MM.1S (cell line): ENCODE results near the gene KDM4B.

Source experiments
- DNase-seq: peaks from one replicate; pipeline ENCODE4 v3.0.0-alpha.2; 2015
- H2AFZ ChIP-seq: fragments of 300-600 bp; sonication (generic); 2 replicates; pipeline ENCODE4 v1.6.0; 2016; ENCODE audit warnings: antibody characterized with exemption, low read length
- H3F3A ChIP-seq: fragments of 300-600 bp; sonication (generic); 2 replicates; pipeline ENCODE4 v1.6.1; 2016; ENCODE audit warnings: mild to moderate bottlenecking, antibody characterized with exemption, low read length, moderate library complexity, mixed read lengths; ENCODE audit not compliant: insufficient read depth
- H3K27ac ChIP-seq: fragments of 300-600 bp; sonication (generic); 2 replicates; pipeline ENCODE4 v1.5.1; 2016; ENCODE audit warnings: mild to moderate bottlenecking, low read length
- H3K27me3 ChIP-seq: fragments of 300-600 bp; sonication (generic); replicated peaks from 2 replicates; pipeline ENCODE4 v1.6.0; 2016; ENCODE audit warnings: low read length; ENCODE audit not compliant: insufficient read depth
- H3K36me3 ChIP-seq: fragments of 300-600 bp; sonication (generic); replicated peaks from 2 replicates; pipeline ENCODE4 v1.6.1; 2016; ENCODE audit warnings: mild to moderate bottlenecking, low read length, mixed read lengths; ENCODE audit not compliant: insufficient read depth
- H3K4me1 ChIP-seq: fragments of 300-600 bp; sonication (generic); 2 replicates; pipeline ENCODE4 v1.6.1; 2016; ENCODE audit warnings: low read length, mixed read lengths
- H3K4me2 ChIP-seq: fragments of 300-600 bp; sonication (generic); 2 replicates; pipeline ENCODE4 v1.6.0; 2016; ENCODE audit warnings: low read depth, low read length
- H3K4me3 ChIP-seq: fragments of 300-600 bp; sonication (generic); 2 replicates; pipeline ENCODE4 v1.5.1; 2016; ENCODE audit warnings: low read length, mixed read lengths
- H3K79me2 ChIP-seq: fragments of 300-600 bp; sonication (generic); 2 replicates; pipeline ENCODE4 v1.6.1; 2016; ENCODE audit warnings: mixed run types, low read length, mixed read lengths
- H3K9ac ChIP-seq: fragments of 300-600 bp; sonication (generic); 2 replicates; pipeline ENCODE4 v1.6.1; 2016; ENCODE audit warnings: low read length, mixed read lengths
- H3K9me2 ChIP-seq: fragments of 300-600 bp; sonication (generic); replicated peaks from 2 replicates; pipeline ENCODE4 v1.6.1; 2016; ENCODE audit warnings: mild to moderate bottlenecking, low read length, mixed read lengths; ENCODE audit not compliant: insufficient read depth
- H3K9me3 ChIP-seq: fragments of 300-600 bp; sonication (generic); replicated peaks from 2 replicates; pipeline ENCODE4 v1.6.1; 2016; ENCODE audit warnings: mild to moderate bottlenecking, low read length, mixed read lengths; ENCODE audit not compliant: insufficient read depth
- H4K20me1 ChIP-seq: fragments of 300-600 bp; sonication (generic); 2 replicates; pipeline ENCODE4 v1.6.1; 2016; ENCODE audit warnings: mild to moderate bottlenecking, low read length, moderate library complexity, mixed read lengths; ENCODE audit not compliant: insufficient read depth
- EZH2 ChIP-seq: fragments of 300-600 bp; sonication (generic); optimal IDR thresholded peaks from 2 replicates; pipeline ENCODE3; 2017; ENCODE audit warnings: low read depth, mild to moderate bottlenecking, antibody characterized with exemption, low read length, mixed read lengths
- EZH2phosphoT487 ChIP-seq: fragments of 300-600 bp; sonication (generic); IDR thresholded peaks from 2 replicates; pipeline ENCODE4 v1.6.1; 2018; ENCODE audit warnings: antibody characterized with exemption, low read length
- TF ChIP-seq, protein P1 (sequence below): fragments of 300-600 bp; sonication (generic); IDR thresholded peaks from 2 replicates; pipeline ENCODE4 v1.5.1; 2016; ENCODE audit warnings: antibody characterized with exemption, low read length, mixed read lengths

Gene KDM4B

DNA sequence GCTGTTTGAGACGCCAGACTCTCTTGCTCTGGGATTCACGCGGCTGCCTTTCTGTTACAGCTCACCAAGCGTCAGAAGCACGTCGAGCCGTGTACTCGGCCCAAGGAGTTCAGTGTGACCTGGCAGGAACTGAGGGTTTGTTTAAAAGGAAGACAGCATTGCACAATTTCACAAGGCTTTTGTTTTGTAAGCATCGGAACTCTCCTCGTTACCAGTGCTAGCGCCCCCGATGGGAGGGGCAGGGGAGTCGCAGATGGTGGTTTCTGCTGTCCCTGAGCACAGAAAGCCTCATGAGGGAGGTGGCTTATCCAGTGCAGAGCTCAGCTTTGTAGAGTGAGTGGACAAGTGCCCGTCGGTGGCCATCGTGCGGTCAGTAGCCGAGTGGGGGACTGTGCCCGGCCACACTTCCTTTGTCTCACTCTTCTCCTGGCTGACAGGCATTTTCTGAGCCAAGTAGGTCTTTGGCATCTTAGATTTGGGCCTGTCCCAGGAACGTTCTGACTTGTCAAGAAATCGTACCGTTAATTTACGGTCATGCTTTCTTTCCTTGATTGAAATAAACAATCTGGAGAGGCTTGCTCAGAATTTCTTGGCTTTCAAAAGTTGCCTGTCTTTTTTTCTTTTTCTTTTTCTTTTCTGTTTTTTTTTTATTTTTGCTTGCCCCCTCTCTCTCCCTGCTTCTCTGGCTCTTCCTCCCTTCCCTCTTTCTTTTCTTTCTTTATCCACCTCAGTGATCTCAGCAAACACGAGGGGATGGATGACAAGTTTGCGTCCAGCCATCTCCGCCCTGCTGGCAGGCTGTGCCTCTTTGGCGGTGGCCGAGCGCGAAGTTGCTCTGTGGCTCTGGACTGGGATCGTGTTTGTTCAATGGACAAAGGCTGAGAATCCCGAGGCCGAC, 7.7 kb downstream of the KDM4B start:
- no peak overlapping the region for H3K27ac ChIP-seq

DNA sequence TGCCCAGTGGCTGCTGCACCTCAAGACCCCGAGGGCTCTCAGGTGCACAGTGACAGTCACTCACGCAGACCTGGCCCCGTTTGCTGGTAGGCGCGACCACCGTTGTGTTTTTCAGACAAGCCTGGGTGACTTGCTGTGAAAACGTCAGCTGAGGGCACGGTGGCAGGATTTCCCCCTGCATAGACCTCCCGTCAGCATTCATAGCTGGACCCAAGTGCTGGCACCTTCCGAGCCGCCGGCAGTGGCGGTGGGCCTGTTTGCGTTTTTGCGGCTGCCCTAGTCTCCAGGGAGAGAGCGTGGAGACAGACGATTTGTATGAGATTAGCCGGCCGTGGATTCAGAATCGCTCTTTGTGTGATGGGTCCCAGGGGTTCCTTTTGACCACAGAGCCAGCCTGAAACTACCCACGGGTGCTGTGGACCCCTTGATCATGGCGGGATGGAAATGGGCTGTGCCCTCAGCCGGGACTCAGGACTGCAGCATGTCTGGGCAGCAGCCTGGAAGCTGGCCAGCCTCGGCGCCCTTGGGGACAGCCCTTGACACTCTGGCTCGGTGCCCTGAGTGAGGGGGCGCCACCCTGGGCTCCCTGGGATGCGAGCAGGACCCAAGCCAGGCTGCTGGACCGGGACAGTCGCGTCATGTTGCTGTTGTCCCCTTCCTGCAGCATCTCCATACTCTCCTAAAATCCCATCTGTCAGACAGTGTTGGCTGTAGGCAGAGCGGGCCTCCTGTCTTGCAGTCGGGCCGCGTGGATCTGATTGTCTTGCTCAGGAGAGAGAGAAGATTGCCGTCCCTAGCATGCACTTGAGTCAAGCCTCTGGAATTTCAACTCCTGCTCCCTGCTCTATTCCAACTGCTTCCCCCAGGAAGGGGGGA, 8.6 kb downstream of the KDM4B start:
- TF ChIP-seq, protein P1, sequence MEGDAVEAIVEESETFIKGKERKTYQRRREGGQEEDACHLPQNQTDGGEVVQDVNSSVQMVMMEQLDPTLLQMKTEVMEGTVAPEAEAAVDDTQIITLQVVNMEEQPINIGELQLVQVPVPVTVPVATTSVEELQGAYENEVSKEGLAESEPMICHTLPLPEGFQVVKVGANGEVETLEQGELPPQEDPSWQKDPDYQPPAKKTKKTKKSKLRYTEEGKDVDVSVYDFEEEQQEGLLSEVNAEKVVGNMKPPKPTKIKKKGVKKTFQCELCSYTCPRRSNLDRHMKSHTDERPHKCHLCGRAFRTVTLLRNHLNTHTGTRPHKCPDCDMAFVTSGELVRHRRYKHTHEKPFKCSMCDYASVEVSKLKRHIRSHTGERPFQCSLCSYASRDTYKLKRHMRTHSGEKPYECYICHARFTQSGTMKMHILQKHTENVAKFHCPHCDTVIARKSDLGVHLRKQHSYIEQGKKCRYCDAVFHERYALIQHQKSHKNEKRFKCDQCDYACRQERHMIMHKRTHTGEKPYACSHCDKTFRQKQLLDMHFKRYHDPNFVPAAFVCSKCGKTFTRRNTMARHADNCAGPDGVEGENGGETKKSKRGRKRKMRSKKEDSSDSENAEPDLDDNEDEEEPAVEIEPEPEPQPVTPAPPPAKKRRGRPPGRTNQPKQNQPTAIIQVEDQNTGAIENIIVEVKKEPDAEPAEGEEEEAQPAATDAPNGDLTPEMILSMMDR: no peak
- TF ChIP-seq EZH2 (no peak), EZH2phosphoT487 (no peak)
- Histone ChIP-seq H3K9me3 (no peaks in the 10 kb centered on the region), H3K27ac (no peak overlapping the region), H3F3A (no peaks in the 10 kb centered on the region), H3K36me3 (peaks cover 10% of the 10 kb centered on the region; the same call in 1 of the 2 replicates), H3K79me2 (peaks cover 91% of the 10 kb centered on the region), H3K4me3 (no peak overlapping the region), H2AFZ (no peak overlapping the region), H3K4me2 (no peak overlapping the region), H3K27me3 (no peaks in the 10 kb centered on the region), H3K4me1 (no peaks in the 10 kb centered on the region), H4K20me1 (peaks cover 12% of the 10 kb centered on the region; the same call in 1 of the 2 replicates), H3K9me2 (no peaks in the 10 kb centered on the region), H3K9ac (no peak overlapping the region)
- DNase-seq: no peak

More for the DNA sequence above, 7.7 kb downstream of the KDM4B start:
- Histone ChIP-seq H3K9me2 (no peaks in the 10 kb centered on the region), H2AFZ (no peak overlapping the region), H3K9me3 (no peaks in the 10 kb centered on the region), H3K4me1 (no peaks in the 10 kb centered on the region), H3K79me2 (peaks cover 97% of the 10 kb centered on the region), H3K4me2 (no peak overlapping the region), H4K20me1 (peaks cover 19% of the 10 kb centered on the region; the same call in 1 of the 2 replicates), H3K27me3 (no peaks in the 10 kb centered on the region), H3K36me3 (peaks cover 10% of the 10 kb centered on the region; the same call in 1 of the 2 replicates), H3K9ac (no peak overlapping the region), H3K4me3 (no peak overlapping the region), H3F3A (no peaks in the 10 kb centered on the region)
- TF ChIP-seq EZH2phosphoT487 (no peak), EZH2 (no peak)
- TF ChIP-seq, protein P1: no peak
- DNase-seq: no peak

DNA sequence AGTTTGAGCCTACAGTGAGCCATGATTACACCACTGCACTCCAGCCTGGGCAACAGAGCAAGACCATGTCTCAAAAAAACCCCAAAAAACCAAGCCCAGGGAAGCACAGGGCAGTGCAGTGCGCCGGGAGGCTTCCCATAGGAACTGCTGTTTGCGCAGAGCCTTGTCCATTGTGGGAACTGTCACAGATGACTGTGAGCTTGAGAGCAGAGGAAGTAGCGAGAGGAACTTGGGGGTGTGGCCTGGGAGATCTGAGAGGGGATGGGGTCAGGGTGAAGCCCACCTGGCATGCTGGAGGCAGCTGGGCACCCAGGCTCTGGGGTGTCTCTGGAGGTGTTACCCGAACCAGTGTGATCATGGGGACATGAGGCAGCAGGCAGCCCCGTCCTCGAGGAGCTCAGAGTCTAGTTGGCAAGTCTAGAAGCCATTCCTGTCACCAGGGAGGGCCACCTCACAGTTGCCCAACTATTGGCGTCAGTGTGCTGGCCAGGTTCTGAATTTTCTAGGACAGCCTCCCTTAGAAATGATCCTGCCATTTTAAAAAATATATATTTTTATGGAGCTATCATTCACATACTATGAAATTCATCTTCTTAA, 10.4 kb downstream of the KDM4B start:
- H3K9me3 ChIP-seq: no peaks in the 10 kb centered on the region
- H2AFZ ChIP-seq: no peak overlapping the region
- peaks cover 10% of the 10 kb centered on the region; the same call in 1 of the 2 replicates for H4K20me1 ChIP-seq
- H3K9me2 ChIP-seq: no peaks in the 10 kb centered on the region
- peaks cover 92% of the 10 kb centered on the region for H3K79me2 ChIP-seq
- H3K9ac ChIP-seq: no peak overlapping the region
- H3F3A ChIP-seq: no peaks in the 10 kb centered on the region
- no peak overlapping the region for H3K4me3 ChIP-seq
- no peaks in the 10 kb centered on the region for H3K4me1 ChIP-seq
- no peaks in the 10 kb centered on the region for H3K27me3 ChIP-seq
- DNase-seq: no peak
- TF ChIP-seq, protein P1: no peak
- TF ChIP-seq EZH2: no peak
- peaks cover 10% of the 10 kb centered on the region; the same call in 1 of the 2 replicates for H3K36me3 ChIP-seq
- no peak overlapping the region for H3K4me2 ChIP-seq
- H3K27ac ChIP-seq: no peak overlapping the region
